Superior temporal gyrus (tissue), 1 donor: Measurements from ENCODE around the gene CPXM1.

Source experiments
- DNase-seq: peaks from one replicate; pipeline ENCODE4 v3.0.0-alpha.2; 2016; ENCODE audit errors: extremely low spot score

Gene CPXM1

GRCh38 chr20:2748551-2749342 is 51.7 kb downstream of the CPXM1 start:
- DNase-seq = no peak

GRCh38 chr20:2747676-2748235 is 52.7 kb downstream of the CPXM1 start:
- no peak for DNase-seq

GRCh38 chr20:2746636-2747265 is 53.7 kb downstream of the CPXM1 start:
- DNase-seq = no peak

- DNase-seq = no peak
These were observed 54.3 kb downstream of the CPXM1 start for GRCh38 chr20:2745936-2746635.

GRCh38 chr20:2745060-2745910 is 55.1 kb downstream of the CPXM1 start:
- no peak for DNase-seq
